Kidney capillary endothelial cell (primary cell): ENCODE data around the gene INPP5D.
"Not testable (repeated sequence)": the region's sequence is repeated elsewhere in the genome, so short reads cannot be mapped to it uniquely, and the experiment has no call there.

Experiments used
- DNase-seq: peaks from one replicate; pipeline ENCODE4 v3.0.0-alpha.2; 2018; ENCODE audit warnings: low spot score

INPP5D gene

DNA sequence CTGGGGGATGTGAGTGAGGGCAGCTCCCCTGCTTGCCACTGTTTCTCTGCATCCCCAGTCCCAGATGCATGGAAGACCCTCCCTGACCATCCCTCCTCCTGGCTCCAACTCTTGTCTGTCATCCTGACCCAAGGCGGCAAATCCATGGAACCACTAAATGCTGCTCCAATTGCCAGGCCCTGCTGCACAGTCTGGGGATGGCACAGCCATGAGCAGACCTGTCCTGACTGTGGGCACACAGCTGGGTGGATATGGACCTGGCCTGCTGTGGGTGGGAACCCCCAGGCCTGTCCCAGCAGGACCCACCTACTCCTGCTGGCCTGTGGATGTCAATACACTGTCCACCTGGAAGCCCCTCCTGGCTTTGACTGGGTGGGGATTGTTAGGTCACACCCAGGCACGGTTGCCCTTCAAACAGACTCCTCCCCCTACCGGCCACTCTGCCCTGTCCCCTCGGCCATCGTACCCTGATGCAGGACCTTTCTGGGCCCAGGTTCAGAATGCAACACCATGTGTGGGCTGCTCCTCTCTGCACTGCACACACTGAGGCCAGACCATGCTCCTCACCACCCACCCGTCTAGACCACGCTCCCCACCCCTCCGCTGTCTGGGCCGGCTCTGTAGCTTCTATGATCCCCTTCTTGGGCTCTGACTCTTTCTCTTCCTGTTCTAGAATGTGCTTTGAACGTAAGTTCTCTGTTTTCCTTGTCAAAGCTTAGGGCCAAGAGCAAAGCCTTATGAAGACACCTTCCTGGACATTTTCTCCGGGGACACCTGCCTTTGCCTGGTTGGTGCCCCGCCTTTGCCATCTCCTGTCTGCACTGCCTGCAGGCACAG lies 57.9 kb downstream of the INPP5D start:
- no peak for DNase-seq

DNA sequence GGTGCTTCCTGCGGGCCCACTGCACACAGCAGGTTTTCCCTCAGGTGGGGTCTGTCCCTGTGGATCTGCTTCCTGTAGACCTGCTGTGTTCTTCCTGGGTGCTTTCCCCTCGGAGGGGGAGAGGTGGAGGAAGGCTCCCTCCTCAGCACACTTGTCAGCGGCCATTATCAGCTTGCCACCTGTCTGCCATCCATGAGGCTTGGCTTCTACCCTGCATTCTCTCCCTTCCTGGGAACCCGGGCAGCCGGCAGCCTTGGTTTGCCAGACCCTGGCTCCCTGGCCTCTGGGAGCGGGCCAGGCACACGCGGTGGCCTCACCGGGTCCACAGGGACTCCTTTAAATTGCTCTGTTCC lies 58.5 kb downstream of the INPP5D start:
- no peak for DNase-seq

DNA sequence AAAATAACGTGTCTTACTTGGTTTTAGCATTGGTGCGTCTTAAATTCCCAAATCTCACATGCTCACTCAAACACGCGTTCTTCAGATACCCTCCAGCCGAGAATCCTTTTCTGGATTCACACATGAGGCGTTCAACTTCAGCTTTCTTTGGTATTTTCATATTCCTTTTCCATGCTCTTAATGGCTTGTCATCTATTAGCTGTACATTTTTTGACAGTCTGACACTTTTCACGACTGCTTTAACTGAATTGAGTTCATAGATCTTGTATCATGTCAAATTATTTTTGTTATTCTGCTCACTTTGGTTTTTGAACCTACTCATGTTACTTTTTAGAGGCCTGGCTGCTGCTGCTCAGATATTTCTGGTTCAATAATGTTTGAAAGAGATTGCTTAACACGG lies 59.0 kb downstream of the INPP5D start:
- no peak for DNase-seq

DNA sequence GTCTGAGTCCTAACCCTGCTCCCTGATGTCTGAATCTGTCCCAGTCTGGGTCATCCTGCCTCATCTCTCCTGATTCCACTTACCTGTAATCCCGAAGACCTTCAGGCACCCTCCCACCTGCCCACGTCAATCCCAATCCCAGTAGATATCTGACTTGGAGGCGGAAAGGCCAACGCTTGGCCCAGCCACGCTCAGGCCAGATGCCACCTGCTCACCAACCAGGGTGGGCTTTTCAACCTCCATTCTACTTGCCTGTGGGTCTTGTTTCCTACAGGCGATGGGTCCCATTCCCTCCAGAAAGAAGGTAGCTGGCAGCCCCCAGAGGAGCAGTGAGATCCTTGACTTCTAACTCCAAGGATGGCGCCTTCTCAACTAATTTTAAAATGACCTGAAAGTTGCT lies 59.7 kb downstream of the INPP5D start:
- no peak for DNase-seq

DNA sequence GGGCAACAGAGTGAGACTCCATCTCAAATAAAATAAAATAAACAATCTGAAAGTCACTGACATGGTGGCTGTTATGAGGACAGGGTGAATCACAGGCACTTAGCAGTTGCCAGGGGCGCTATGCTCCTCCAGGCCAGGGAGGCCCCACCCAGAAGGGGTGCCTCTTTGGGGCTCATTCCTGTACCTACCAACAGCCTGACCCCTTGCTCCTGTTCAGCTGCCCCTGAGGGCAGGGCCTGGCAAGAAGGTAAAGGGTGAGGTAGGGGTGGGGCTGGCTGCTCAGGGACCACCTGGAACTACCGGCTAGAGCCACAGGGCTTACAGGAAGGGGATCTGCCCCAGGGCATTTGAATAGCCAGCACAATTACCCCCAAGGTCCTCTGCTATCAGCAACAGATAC lies 60.3 kb downstream of the INPP5D start:
- DNase-seq, result no peak

DNA sequence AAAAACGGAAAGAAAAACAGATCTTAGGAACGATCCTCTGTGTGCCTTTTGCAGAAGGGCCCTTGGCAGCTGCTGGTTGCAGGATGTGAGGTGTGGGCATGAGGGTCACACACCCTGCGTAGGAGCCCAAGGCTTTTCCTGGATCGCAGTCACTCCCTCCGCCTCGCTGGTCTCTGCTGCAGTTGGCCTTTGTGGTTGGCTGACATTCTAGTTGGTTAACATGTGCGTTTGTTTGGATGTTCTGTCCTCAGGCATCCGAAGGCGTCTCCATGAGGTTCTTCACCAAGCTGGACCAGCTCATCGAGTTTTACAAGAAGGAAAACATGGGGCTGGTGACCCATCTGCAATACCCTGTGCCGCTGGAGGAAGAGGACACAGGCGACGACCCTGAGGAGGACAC lies 61.7 kb downstream of the INPP5D start:
- DNase-seq, result no peak

DNA sequence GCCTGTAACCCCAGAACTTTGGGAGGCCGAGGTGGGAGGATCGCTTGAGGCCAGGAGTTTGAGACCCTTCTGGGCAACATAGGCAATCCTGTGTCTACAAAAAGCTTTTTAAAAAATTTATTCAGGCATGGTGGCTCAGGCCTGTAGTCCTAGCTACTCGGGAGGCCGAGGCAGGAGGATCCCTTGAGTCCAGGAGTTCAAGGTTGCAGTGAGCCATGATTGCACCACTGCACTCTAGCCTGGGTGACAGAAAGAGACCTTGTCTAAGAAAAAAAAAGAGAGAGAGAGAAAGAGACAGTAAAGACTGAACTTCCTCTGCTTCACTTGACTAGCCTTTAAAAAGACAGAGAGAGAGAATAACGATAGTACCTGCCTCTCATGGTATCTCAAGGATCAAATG lies 62.4 kb downstream of the INPP5D start:
- DNase-seq, result no peak

DNA sequence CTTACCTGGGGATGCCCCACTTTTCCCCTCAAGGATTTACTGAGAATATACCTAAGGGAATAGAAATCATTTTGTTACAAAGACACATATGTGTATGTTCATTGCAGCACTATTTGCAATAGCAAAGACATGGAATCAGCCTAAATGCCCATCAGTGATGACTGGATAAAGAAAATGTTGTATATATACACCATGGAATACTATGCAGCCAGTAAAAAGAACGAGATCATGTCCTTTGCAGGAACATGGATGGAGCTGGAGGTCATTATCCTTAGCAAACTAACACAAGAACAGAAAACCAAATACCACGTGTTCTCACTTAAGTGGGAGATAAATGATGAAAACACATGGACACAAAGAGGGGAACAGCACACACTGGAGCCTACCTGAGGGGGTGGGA lies 63.4 kb downstream of the INPP5D start:
- DNase-seq, result not testable (repeated sequence)

DNA sequence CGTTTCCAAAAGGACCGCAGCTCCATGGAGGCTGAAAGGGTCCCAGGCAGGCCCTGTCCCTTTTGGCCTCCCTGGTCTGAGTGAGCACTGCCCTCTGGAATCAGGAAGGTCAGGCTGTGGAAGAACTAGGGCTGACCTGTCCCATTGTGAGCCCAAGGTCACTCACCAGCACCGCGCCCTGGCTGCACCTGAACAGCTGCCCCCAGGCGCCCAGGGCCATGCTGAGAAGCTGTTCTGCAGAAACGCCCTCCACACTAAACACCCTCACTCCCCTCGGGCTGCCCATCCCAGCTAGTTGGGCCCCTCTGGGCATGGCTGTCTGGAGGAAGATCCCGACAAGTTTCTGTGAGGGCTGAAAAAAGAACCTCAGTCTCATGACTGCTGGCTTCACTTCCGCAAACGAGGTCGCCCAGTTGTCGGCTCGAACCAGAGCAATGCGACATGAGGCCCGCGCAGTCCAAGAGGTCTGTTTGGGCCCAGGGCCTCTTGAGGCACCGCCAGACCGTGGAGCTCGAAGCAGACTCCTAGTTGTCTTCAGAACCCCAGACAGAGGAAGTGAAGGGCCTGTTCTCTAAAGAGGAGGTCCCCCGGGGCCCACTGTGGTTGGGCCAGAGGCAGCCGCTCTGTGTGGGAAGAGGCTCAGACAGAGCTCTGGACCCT lies 64.4 kb downstream of the INPP5D start:
- no peak for DNase-seq

DNA sequence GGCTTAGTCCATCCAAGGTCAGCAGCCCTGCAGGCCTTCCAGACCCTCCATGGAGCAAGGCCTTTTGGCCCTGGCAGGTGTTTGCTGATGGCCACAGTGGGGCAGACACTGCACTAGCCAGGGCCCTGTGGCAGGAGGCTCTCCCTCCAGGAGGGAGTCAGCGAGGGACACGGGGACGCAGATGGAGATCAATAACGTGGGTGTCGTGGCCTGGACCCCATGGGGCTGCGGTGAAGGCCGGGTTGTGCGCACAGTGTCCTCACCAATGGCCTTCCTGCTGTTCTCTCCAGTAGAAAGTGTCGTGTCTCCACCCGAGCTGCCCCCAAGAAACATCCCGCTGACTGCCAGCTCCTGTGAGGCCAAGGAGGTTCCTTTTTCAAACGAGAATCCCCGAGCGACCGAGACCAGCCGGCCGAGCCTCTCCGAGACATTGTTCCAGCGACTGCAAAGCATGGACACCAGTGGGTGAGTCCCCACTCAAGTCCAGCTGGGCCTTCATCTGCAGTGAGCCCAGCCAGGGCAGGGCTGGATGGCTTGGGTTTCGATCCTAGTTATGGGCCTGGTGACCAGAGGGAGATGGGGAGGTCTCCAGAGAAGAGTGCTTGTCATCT lies 65.4 kb downstream of the INPP5D start:
- no peak for DNase-seq

DNA sequence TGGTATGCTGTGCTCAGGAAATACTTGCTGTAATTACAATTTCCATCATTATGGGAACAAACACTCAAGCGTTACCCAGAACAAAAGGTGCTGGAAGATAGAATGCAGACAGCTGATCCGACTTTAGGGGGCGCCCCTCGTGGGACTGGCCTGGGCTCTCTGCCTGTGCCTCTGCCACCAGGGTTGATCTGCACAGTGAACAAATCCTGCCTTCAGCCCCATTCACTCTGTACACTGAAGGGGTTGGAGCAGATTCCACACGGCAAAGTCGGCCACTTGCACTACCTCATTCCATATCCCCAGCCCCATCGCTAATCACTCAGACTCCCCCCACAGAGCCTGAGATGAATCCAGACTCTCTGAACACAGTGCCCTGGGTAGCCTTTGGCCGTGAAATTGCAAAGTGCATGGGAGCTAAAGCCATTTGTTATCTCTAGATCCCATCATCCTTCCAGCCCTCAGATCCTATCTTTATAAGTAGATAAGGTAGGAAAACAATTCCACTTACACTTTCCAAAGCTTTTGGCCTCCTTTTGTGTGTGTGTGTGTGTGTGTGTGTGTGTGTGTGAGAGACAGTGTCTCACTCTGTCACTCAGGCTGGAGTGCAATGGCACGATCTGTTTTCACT lies 69.3 kb downstream of the INPP5D start:
- no peak for DNase-seq

DNA sequence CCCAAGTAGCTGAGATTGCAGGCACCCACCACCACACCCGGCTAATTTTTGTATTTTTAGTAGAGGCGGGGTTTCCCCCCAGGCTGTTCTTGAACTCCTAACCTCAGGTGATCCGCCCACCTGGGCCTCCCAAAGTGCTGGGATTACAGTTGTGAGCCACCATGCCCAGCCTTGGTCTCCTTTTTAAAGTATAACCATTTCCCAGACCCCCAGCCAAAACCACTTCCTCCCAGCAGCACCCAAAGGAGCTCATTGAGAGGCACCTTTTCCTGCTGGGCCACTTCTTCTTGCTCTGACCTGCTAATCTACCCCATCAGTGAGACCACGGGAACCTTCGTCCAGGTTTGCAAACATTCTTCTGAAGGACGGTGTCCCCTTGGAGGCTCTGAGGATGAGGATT lies 69.9 kb downstream of the INPP5D start:
- no peak for DNase-seq

DNA sequence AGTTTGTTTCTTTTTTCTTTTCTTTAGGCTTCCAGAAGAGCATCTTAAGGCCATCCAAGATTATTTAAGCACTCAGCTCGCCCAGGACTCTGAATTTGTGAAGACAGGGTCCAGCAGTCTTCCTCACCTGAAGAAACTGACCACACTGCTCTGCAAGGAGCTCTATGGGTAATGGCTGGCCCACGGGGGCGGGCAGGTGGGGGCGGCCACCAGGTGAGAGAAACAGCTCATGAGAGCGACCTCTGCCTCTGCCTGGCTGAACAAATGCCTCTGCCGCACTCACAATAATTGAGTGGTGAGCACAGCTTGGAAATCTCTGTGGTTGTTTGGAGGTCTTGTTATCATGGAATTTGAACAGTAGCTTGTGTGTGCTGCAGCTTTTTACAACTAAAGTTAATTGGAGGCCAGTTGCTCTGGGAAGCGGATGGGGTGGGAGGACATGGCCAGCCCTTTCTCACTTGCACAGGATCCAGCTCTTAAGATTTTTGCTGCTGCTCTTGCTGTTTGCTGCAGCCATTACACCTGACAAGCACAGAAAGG lies 70.4 kb downstream of the INPP5D start:
- no peak for DNase-seq

DNA sequence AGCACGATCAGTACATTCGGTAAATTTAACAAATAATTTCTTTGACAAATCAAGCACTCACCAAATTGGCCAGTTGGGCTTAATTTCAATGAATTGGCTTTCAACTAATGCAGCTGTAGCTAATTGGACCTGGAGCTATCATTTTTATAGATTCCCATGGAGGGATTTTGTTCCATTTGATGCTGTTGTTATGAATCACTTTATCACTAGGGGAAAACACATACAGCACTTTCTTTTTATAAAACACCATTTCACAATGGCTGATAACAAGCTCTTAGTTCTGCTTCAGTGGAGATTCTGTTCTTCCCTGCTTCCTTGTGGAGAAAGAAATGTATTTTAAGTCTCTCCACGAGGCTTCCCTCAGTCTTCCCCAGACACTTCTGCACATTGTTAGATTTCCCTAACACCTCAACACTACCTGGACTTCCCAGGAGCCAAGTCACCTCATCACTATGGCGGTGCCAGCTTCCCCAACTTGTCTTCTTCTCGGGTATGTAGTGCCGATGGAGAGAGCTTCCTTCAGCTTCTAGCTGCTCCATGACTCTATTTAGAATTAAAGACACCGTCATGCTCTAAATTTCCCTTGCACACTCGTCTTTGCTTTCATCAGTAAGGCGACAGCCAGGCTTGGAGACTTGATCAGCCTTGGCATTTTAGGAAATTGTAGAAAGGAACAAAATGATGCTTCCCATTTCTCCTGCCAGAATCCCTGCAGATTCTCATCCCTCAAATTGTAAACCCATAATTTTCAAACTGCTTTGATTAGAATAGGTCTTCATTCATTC lies 72.0 kb downstream of the INPP5D start:
- no peak for DNase-seq

DNA sequence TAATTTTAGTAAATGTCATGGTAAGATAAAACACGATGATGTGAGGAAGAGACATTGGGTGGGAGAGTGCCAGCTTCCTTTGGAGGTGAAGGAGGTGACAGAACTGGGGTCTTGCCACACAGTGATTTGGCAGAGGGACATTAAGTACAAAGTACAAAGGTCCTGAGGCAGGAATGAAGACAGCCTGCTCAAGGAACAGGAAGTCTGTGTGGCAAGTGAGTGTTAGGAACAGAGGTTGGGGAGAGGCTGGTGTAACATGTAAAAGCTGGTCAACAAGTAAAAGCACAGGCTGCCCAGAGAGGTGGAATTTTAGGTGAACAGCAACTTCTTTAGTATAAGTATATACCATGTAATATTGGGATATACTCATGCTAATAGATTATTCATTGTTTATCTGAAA lies 73.1 kb downstream of the INPP5D start:
- no peak for DNase-seq

DNA sequence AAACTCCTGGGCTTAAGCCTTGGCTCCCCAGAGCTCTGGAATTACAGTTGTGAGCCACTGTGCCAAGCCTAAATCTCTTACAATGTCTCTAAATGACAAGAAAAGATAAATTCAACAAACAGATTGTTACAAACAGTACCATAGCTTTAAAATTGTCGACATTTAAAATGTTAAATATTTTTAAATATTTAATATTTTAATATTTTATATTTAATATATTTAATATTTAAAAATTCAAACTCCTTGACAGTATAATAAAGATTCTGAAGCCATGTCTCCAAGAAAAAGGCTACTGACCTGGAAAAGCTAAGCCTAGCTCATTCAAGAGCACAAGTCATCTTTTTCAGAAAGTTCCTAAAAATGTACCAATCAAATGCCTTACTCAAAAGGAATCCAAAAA lies 75.3 kb downstream of the INPP5D start:
- DNase-seq, result no peak

DNA sequence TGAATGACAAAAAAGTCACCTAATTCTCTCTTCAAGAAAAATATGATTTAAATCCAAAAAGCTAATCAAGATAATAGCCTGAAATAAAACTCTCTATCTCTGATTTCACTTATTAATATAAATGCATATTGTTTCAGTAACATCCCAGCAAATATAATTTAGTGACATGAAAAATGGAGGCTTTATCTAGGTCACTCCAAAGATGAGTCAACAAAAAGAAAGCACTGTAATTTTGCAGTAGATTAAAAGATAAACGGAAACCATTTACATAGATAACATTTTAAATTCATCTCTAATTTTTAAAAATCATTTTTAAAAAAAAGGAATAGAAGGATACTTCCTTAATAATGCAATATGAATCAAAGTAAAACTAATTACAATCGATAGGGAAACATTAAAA lies 76.9 kb downstream of the INPP5D start:
- DNase-seq, result no peak

DNA sequence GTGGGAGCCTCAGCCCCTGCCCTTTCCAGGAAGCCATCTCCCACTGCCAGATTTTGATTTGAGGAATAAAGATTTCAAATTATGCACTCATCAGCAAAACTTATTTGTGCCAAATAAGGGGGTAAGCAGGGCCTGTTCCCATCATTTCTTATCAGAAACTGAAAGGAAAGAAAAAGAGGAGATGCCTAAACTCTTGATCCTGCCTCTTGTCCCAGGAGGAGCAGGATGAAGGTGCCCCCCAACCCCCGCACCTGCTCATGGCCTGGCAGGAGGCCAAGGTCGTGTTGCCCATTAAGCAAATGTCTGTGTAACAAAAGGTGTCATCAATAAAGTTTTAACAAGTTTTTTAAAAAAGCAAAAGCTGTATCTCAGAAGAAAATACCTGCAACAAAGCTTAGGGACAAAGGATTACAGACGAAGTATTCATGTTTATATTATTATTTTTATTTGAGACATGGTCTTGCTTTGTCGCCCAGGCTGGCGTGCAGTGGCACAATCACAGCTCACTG lies 80.0 kb downstream of the INPP5D start:
- DNase-seq, result no peak

DNA sequence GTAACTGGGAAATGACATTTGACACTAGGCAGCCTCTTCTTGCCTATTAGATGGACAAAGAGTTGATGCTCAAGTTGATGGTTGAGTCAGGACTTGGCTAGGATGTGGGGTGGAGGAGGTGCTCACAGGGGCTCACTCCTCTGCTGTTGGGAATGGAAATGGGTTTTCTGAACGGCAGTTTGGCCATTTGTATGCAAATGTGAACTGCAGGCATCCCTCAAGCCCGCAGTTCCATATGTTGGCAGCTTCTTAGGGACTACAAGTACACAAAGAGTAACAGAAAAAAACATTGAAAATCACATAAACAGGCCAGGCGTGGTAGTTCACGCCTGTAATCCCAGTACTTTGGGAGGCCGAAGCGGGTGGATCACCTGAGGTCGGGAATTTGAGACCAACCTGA lies 80.8 kb downstream of the INPP5D start:
- no peak for DNase-seq

DNA sequence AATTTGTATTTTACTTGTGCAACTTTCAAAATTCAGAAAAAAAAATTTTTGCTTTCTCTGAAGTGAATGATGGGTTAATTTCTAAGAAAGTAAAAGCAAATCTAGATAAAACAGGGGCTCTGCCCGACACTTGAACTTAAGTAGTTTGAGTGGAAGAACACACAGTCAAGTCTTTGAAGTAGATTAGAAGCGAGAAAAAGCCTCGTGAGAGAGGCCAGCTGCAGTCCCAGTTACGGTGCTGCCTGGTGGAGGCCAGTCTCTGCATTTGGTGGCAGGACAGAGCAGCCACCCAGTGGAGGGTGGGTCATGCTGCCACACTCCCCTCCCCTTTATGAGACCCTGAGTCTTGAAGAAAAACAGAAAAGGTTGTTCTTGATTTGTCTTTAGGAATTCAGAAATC lies 81.8 kb downstream of the INPP5D start:
- no peak for DNase-seq

DNA sequence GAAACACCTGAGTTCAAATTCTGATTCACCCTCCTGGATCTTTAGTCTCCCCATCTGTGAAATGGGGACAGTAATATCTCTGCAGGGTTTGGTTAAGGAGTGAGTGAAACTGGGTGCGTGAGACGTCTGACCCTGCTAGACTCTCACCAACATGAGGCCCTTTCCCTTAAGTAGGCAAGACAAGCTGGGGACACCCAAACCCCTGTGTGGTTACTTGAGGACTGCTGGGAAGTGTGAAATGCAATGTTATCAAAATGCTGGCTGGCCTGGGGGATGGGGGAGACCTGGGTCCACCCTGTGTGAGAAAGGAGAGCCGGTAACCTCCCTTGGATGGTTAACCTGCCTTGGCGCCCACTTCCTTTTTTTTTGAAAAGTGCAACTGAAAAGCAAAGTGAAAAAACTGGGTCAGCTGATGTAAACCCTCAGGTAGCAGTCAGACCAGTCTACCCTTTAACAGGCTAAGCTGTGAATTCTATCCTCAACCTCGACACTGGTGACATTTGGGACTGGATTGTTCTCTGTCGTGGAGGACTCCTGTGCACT lies 82.3 kb downstream of the INPP5D start:
- DNase-seq, result no peak
